ENCODE measurements around the gene PYY.

Gene PYY

DNA sequence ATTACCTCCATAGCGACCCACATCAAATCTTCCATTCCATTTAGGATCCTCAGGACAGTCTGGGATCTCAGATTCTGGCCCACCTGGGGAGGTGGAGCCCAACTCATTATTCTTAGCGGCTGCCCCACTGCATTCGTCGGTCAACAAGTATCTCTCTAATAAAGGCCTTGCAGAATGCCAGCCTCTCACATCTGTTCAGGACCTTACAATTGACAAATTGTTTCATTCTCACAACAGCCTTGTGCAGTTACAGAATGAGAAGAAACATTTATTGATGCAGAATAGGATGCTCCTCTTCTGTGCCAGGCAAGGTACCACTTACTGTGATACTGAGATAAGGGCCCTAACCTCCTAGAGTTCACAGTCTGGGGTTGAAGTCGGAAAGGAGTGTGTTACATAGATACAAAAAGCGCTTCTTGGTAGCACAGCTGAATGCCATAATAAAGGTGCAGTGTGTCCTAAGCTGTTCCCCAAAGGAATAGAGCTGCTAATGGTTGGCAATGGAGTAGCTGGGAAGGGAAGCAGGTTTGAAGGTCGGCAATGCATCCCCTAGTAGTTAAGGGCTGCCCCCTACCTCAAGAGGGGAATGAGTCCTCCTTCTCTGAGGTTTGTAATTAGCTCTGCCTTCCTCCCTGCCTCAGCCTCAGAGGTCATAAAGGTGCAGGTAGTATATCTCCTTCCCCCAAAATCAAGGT, 44.1 kb downstream of the PYY start:
- Histone ChIP-seq H3K4me3 (ENCODE audit: low read length) (no peak overlapping the region), H3K4me2 (ENCODE audit: low read length) (no peak overlapping the region), H3K9ac (ENCODE audit: low read depth, low read length) (no peak overlapping the region), H3K36me3 (ENCODE audit: insufficient read depth, low read length) (no peaks in the 10 kb centered on the region), H3K4me1 (ENCODE audit: control insufficient read depth, insufficient read depth, low read length) (peaks cover 25% of the 10 kb centered on the region), H3K27me3 (ENCODE audit: control insufficient read depth, insufficient read depth, low read length) (peaks cover 70% of the 10 kb centered on the region), H3K9me3 (replicated peaks; ENCODE audit: low read length) (no peaks in the 10 kb centered on the region)

DNA sequence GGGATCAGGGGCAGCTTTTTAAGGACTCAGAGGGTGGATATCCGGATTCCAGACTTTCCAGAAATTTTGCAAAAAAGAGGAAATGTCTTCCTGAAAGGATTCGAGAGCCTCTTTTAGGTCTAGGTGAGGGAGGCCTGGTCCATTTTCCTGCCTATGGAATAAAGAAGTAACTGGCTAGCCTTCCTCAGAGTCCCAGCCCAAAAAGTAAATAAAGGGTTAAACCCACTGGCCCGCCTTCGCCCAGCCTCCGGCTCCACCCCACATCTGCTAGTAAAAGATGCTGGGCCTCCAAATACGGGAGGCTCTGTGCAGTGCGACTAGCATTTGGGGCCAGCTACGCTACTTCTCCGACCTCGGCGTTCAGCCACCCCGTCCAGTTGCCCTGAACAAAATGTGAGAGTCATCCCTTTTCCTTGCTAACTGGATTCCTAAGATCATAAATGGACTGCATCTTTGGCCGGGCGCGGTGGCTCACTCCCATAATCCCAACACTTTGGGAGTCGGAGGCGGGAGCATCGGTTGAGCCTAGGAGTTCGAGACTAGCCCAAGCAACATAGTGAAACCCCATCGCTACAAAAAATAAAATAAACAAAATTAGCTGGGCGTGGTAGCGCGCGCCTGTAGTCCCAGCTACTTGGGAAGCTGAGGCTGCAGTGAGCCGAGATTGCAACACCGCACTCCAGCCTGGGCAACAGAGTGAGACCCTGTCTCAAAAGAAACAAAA, 45.6 kb downstream of the PYY start:
- peak overlapping the region; percentile 68 for H3K9ac ChIP-seq (ENCODE audit: low read depth, low read length)
- H3K4me1 ChIP-seq (ENCODE audit: control insufficient read depth, insufficient read depth, low read length), result peaks cover 25% of the 10 kb centered on the region
- peaks cover 63% of the 10 kb centered on the region for H3K27me3 ChIP-seq (ENCODE audit: control insufficient read depth, insufficient read depth, low read length)
- no peaks in the 10 kb centered on the region for H3K36me3 ChIP-seq (ENCODE audit: insufficient read depth, low read length)
- peak overlapping the region; percentile 79 for H3K4me3 ChIP-seq (ENCODE audit: low read length)
- H3K4me2 ChIP-seq (ENCODE audit: low read length), result peak overlapping the region; percentile 99
- H3K9me3 ChIP-seq (replicated peaks; ENCODE audit: low read length), result no peaks in the 10 kb centered on the region

DNA sequence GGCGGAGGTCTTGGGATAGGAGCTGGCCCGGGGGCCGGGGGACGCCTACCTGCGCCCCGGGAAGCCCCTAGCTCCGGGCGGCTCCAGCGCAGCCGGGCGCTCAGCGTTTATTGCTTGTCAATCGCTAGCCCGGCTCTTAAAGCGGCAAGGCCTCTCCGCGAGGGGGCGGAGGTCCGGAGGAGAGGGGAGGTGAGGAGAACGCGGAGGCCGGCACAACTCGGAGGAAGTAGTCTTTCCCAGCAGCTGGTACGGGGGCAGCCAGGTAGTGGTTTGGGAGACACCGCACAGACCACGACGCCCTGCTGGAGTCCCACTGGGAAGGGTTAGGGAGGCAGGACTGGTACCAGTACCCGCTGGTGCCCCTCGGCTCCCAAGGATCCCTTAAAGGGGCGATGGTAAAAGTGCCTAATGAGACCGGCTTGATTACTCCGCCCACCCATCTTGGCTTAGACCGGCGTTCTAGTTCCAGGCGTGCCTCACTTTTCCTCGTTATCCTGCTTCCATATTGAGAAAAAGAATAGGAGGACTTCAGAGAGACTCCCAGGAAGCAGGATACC, 46.2 kb downstream of the PYY start, which contains the start of gene MPP2:
TSS of gene MPP2 (minus strand) at position 112 of the 557 bp plus-strand sequence. CDS start 3,076 bp downstream, outside the sequence.
- Histone ChIP-seq H3K27me3 (ENCODE audit: control insufficient read depth, insufficient read depth, low read length) (peaks cover 62% of the 10 kb centered on the region), H3K9ac (ENCODE audit: low read depth, low read length) (peak within 1 kb of the TSS; percentile 68), H3K4me1 (ENCODE audit: control insufficient read depth, insufficient read depth, low read length) (peaks cover 25% of the 10 kb centered on the region), H3K4me2 (ENCODE audit: low read length) (peak within 1 kb of the TSS; percentile 99), H3K36me3 (ENCODE audit: insufficient read depth, low read length) (no peaks in the 10 kb centered on the region), H3K9me3 (replicated peaks; ENCODE audit: low read length) (no peaks in the 10 kb centered on the region), H3K4me3 (ENCODE audit: low read length) (peak within 1 kb of the TSS; percentile 79)

DNA sequence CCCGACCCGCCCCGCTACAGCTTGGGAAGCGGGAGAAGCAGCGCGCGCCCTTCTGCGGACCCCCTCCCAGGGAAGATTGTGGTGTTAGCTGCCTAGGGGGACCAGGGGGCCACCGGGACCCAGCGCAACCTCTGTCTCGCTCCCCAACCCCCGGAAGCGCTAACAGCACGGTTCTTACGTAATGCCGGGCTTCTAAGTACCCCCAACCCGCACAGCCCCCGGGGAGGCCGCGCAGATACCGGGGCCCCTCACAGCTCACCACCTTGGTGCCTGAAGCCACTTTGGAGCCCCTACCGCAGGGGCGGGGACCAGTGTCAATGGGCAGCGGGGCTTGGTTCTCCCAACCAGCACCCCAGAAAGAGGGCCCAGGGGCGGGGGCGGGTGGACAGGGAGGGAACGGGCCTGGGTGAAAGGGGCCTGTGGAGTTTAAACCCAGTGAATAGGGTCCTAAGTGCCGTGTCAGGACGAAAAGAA, 46.8 kb downstream of the PYY start:
- Histone ChIP-seq H3K4me2 (ENCODE audit: low read length) (peak overlapping the region; percentile 99), H3K27me3 (ENCODE audit: control insufficient read depth, insufficient read depth, low read length) (peaks cover 63% of the 10 kb centered on the region), H3K9me3 (replicated peaks; ENCODE audit: low read length) (no peaks in the 10 kb centered on the region), H3K4me1 (ENCODE audit: control insufficient read depth, insufficient read depth, low read length) (peaks cover 25% of the 10 kb centered on the region), H3K9ac (ENCODE audit: low read depth, low read length) (peak overlapping the region; percentile 68), H3K4me3 (ENCODE audit: low read length) (peak overlapping the region; percentile 79), H3K36me3 (ENCODE audit: insufficient read depth, low read length) (no peaks in the 10 kb centered on the region)

DNA sequence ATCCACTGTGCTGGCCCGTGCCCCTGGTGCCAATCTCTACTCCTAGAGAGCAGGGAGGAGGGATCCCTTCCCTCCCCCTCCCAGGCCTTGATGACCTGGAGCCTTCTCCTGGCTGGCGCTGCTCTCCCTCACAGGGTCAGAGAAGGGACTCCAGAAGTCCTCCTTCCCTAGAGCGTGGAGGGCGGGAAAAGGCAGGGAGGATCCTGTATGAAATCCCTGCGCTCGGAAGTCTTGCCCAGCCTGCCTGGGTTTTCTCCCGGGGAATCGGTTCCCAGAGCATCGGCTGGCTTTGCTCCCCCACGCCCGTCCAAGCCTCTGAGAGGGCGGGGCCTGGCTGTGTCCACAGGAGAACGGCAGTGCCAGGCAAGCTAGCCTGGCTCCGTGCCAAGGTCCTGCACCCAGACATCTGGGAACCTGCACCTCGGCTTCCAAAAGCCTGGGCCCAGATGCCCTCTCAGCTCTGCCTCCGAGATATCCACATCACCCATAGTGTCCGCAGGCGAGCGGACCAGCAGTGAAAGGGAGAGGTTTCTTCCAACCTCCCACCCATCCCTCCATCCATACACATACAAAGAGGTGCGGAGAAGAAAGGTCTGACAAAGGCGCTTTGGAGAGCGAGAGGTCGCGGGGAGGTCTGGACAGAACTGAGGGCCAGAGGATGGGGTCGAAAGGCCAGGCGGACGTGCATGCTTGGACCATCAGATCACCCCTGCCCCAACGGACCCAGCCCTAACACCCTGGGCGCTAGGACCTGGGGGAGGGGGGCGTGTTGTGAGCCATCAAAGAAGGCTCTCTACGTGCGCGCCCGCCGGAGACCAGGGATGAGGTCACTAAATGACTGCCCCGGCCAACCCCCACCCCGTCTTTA, 47.5 kb downstream of the PYY start:
- Histone ChIP-seq H3K9ac (ENCODE audit: low read depth, low read length) (no peak overlapping the region), H3K4me1 (ENCODE audit: control insufficient read depth, insufficient read depth, low read length) (peaks cover 25% of the 10 kb centered on the region), H3K4me3 (ENCODE audit: low read length) (peak overlapping the region; percentile 79), H3K4me2 (ENCODE audit: low read length) (peak overlapping the region; percentile 99), H3K9me3 (replicated peaks; ENCODE audit: low read length) (no peaks in the 10 kb centered on the region), H3K36me3 (ENCODE audit: insufficient read depth, low read length) (no peaks in the 10 kb centered on the region), H3K27me3 (ENCODE audit: control insufficient read depth, insufficient read depth, low read length) (peaks cover 56% of the 10 kb centered on the region)

DNA sequence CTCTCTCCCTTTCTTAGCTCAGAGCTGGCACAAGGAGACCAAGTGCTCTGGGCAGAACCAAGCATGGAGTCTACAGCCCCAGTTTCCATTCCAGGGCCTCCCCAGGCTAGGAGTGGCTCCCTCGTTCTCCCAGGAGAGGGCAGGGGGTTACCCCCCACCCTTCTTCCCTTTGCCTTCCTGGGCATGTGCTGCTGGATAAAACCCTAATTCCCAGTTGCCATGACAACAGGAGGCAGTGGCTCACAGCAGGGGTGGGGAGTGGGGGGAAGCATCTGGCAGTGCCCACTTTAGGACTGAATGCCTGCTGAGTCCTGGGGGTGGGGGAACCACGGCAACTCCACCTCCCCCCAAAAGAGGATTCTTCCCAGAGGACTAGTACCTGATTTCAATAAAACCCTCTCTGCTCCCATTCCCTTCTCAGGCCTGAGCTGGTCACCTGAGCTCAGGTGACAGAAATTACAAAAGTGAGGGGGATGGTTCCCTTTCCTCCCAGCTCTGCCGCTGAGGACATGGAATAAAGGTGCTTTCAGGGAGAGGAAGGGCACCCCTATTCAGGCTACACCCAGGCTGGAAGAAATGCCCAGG, 48.2 kb downstream of the PYY start:
- Histone ChIP-seq H3K4me1 (ENCODE audit: control insufficient read depth, insufficient read depth, low read length) (peaks cover 28% of the 10 kb centered on the region), H3K9ac (ENCODE audit: low read depth, low read length) (no peak overlapping the region), H3K4me2 (ENCODE audit: low read length) (peak overlapping the region; percentile 99), H3K9me3 (replicated peaks; ENCODE audit: low read length) (no peaks in the 10 kb centered on the region), H3K36me3 (ENCODE audit: insufficient read depth, low read length) (no peaks in the 10 kb centered on the region), H3K27me3 (ENCODE audit: control insufficient read depth, insufficient read depth, low read length) (peaks cover 57% of the 10 kb centered on the region), H3K4me3 (ENCODE audit: low read length) (no peak overlapping the region)
